ENCODE measurements around the gene MIB1.
"Not testable (repeated sequence)": the region's sequence is repeated elsewhere in the genome, so short reads cannot be mapped to it uniquely, and the experiment has no call there.

MIB1 gene

DNA sequence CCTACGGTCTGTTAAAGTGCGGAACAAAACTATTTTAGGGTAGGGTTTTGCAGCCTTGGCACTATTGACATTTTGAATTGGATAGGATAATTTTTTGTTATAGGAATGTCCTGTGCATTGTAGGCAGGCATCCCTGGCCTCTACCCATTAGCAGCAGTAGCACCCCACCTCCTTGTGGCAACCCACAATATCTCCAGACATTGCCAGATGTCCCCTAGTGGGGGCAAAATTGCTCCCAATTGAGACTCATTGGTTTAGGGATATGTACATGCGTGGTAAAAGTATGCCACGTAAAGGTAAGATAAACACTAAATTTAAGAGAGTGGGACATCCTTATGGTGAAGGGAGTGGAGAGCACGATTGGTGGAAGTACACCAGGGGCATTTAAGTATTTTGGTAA lies 4.6 kb downstream of the MIB1 start:
- no peak for DNase-seq

- DNase-seq, result no peak
Observed at GRCh38 chr18:21747268-21747667, 6.7 kb downstream of the MIB1 start.

- DNase-seq, result no peak
Observed at GRCh38 chr18:21747764-21748693, 7.4 kb downstream of the MIB1 start.

DNA sequence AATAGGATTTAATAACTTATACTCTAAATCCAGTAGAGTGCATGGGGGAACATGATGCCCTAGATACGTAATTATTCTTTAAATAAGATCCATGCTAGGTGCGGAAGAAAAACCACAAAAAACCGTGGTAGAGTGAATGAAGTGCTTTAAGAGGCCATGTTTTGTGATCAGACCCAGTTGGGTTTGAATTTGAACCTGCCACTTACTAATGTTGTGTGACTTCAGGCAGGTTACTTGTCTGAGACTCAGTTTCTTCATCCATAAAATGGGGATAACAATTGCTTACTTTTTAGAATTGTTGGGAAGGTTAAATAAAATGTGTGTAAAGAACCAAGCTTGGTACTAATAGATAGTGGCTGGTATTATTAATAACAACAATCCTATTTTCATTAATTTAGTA lies 17.2 kb downstream of the MIB1 start:
- DNase-seq, result no peak

GRCh38 chr18:21759836-21760235 lies 19.2 kb downstream of the MIB1 start:
- no peak for DNase-seq

DNA sequence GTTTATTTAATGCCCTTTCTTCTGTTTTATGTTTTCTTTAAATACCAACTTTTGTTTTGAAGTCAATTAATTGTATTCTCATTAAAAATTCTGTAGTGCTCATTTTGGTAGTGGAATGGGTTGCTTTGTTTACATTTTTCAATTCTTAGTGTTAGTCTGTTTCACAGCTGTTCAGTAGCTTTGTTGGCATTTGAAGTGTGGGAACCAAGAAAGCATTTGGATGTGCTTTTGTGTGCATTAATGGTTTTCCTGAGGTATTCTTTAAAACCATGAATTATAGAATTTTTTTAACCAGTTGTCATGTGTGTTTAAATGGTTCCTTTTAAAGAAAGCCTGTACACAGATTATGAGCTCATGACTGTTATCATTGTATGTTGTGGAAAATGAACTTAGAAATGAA lies 19.7 kb downstream of the MIB1 start:
- no peak for DNase-seq

DNA sequence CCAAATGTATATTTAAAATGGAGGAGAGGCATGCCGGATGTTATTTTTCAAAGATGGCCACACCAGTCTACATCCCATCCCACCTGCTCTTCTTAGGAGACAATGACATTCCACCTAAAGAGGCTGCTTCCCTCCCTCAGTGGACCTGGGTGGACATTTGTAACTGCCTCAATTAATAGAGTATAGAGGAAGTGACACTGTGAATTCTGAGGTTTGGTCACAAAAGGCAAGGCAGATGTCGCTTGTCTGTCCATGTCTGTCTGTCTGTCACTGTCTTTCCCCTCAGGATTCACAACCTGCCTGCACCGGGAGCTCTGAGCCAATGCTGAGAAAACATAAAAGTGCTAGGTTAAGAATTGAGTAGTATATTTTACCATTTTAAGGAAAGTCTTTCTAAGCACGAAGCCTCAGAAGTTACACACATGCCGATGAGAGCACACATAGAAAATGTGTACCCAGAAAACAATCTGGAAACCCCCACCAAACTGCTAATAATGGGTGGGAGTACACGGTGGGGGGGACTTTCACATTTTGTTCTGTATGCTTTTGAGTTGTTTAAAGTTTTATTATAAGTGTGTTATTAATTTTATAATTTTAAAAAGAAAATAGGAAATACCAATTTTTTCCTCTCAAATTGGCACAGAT lies 21.0 kb downstream of the MIB1 start:
- DNase-seq, result no peak

- no peak for DNase-seq
Observed at GRCh38 chr18:21762181-21762772, 21.7 kb downstream of the MIB1 start.

- no peak for DNase-seq
Observed at GRCh38 chr18:21763846-21764646, 23.5 kb downstream of the MIB1 start.

GRCh38 chr18:21769206-21769605 lies 28.6 kb downstream of the MIB1 start:
- DNase-seq, result no peak

DNA sequence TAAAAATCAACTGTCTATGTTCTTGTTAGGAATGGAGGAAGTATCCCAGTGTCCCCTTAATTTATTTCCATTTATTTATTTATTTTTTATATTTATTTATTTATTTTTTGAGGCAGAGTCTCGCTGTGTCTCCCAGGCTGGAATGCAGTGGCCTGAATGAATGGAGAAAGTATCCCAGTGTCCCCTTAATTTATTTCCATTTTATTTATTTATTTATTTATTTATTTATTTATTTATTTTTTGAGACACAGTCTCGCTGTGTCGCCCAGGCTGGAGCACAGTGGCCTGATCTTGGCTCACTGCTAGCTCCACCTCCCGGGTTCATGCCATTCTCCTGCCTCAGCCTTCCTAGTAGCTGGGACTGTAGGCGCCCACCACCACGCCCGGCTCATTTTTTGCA lies 34.1 kb downstream of the MIB1 start:
- no peak for DNase-seq

DNA sequence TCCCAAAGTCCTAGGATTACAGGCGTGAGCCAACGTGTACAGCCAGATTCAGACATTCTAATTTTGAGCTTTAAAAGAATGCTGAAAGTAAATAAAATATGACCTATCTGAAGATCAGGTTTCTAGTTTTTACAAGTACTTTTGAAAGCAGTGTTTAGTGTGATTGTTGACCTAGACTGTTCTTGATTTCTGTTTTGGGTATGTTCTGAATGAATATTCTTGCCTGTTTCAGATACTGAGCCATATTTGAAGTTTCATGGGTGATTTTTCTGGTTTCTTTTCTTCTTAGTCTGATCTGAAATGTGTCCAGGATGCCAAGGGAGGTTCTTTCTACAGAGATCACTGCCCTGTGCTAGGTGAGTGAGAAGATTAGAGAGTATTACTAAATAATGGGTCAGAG lies 37.2 kb downstream of the MIB1 start:
- DNase-seq, result no peak

GRCh38 chr18:21786526-21786925 lies 45.9 kb downstream of the MIB1 start:
- no peak for DNase-seq

GRCh38 chr18:21796089-21796488 lies 55.5 kb downstream of the MIB1 start:
- DNase-seq, result not testable (repeated sequence)

DNA sequence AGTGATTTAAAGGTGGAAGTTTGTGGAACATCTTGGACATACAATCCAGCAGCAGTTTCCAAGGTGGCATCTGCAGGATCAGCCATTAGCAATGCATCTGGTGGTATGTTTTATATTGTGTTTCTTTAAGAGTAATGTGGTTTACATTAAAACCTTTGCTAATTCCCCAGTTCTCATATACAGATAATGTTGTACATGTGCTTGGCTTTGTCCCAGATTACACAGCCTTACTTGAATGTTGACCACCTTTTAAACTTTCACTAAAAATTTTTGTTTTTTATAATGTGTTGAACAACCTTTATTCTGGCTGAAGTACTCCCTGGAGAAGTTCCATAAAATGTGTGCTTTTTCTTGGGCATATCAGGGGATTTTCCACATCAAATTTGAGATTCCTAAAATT lies 57.5 kb downstream of the MIB1 start:
- no peak for DNase-seq

DNA sequence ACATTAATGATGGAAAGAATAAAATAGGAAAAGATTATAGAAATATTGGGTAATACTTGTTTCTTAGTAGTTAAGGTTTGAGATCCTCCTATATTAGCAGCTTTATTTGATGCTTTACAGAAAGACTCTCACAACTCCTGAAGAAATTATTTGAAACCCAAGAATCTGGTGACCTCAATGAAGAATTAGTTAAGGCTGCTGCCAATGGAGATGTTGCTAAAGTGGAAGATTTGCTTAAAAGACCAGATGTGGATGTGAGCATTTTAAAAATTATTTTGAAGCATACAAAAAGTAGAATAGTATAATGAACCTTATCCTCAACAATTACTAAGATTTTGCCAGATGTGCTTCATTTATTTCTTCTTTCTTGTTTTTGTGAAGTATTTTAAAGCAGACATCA lies 59.1 kb downstream of the MIB1 start:
- no peak for DNase-seq

DNA sequence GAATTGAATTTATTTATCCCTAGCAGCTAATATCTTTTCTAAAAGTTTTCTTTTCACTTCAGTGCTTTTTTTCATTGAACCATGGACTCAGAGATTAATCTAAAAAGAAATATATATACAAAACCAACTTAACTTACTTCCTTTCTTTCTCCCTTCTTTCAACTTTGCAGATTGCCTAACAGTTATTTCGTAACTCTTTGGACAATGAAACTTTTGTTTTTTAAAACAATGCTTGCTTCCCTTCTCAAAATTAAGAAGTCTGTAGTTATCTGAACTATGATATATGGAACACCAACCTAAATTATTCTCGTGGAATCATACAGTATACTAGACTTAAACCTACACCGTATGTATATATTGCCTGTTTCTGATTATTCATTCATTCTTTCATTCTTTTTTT lies 62.9 kb downstream of the MIB1 start:
- no peak for DNase-seq

DNA sequence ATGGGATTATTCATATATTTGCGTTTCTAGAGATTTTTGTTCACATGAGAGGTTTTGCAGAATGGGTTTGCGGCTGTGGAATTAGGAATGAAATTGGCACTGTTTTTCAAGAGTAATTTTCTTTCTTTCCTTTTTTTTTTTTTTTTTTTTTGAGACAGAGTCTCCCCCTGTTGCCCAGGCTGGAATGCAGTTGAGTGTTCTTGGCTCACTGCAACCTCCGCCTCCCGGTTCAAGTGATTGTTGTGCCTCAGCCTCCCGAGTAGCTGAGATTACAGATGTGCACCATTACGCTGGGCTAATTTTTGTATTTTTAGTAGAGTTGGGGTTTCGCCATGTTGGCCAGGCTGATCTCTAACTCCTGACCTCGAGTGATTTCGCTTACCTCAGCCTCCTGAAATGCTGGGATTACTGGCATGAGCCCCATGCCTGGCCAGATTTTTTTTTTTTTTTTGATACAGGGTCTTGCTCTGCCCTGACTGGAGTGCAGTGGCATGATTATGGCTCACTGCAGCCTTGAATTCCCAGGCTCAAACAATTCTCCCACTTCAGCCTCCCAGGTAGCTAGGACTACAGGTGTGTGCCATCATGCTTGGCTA lies 65.3 kb downstream of the MIB1 start:
- no peak for DNase-seq

DNA sequence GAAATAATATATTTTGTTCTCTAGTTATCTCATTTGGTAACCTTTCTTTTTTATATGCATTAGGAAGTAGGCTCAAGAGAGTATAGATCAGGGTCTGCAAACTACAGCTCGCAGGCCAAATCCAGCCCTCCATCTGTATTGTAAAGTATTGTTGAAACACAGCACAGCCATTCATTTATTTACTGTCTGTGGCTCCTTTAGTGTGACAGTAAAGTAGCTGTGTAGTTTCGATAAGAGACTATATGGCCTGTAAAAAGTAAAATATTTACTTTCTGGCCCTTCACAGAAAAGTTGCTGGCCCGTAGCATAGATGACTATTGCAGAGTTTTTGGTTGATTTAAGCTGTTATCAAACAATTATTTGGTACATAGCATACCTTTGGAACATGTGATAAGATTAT lies 67.6 kb downstream of the MIB1 start:
- DNase-seq, result no peak

GRCh38 chr18:21809725-21810124 lies 69.1 kb downstream of the MIB1 start:
- no peak for DNase-seq

GRCh38 chr18:21815101-21815500 lies 74.5 kb downstream of the MIB1 start:
- DNase-seq, result no peak

- no peak for DNase-seq
Observed at GRCh38 chr18:21820033-21820810, 79.6 kb downstream of the MIB1 start.
